ENCODE results near the gene NUDT7.

Gene NUDT7

DNA sequence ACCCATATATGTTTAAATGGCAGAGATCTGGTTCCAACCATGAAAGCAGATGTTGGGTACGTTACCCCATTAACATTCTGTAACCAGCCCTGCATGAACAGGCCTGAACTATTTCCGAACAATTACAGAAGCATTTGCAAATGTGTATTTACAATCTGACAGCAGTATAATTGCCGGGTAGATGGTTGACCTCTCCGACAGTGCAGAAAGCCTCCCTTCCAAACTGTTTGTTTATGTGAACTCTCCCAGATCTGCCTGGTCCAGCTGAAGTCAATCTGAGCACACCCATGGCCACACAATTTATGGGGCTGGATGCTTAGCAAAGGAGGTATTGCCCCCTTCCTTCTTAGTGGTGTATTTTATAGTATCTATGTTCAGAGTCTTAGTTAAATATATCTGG, 21.8 kb downstream of the NUDT7 start:
- no peak overlapping the region for H3K27ac ChIP-seq
- TF ChIP-seq, protein P1, sequence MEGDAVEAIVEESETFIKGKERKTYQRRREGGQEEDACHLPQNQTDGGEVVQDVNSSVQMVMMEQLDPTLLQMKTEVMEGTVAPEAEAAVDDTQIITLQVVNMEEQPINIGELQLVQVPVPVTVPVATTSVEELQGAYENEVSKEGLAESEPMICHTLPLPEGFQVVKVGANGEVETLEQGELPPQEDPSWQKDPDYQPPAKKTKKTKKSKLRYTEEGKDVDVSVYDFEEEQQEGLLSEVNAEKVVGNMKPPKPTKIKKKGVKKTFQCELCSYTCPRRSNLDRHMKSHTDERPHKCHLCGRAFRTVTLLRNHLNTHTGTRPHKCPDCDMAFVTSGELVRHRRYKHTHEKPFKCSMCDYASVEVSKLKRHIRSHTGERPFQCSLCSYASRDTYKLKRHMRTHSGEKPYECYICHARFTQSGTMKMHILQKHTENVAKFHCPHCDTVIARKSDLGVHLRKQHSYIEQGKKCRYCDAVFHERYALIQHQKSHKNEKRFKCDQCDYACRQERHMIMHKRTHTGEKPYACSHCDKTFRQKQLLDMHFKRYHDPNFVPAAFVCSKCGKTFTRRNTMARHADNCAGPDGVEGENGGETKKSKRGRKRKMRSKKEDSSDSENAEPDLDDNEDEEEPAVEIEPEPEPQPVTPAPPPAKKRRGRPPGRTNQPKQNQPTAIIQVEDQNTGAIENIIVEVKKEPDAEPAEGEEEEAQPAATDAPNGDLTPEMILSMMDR (IDR thresholded peaks at IDR 0.05) = no peak
- TF ChIP-seq ZFX (IDR thresholded peaks at IDR 0.05; ENCODE audit: borderline replicate concordance) = no peak

- no peak overlapping the region for H3K27ac ChIP-seq
- TF ChIP-seq, protein P1 (IDR thresholded peaks at IDR 0.05) = no peak
- no peak for TF ChIP-seq ZFX (IDR thresholded peaks at IDR 0.05; ENCODE audit: borderline replicate concordance)
Measured at GRCh38 chr16:77745972-77746371, 23.7 kb downstream of the NUDT7 start.

GRCh38 chr16:77748421-77749005, 26.2 kb downstream of the NUDT7 start:
- TF ChIP-seq ZFX (IDR thresholded peaks at IDR 0.05; ENCODE audit: borderline replicate concordance) = no peak
- TF ChIP-seq, protein P1 (IDR thresholded peaks at IDR 0.05) = no peak
- H3K27ac ChIP-seq = no peak overlapping the region

DNA sequence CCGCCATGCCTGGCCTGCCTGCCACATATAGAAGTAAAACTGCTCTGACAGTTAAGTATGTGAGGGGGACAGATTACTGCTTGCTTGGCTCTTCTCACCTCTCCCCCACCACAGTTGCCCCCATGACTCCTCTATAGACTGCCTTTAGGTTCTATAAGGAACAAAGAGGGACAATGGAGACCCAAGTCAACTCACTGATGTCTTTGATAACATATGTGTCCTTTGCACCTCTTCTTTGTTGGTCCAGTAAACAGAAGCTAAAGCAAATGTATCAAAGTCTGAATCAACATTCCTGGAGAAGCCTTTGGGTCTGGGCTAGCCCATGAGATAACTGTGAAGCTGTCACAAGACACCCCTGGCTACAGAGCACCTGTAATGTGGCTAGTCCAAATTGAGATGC, 27.1 kb downstream of the NUDT7 start:
- H3K27ac ChIP-seq = no peak overlapping the region
- no peak for TF ChIP-seq ZFX (IDR thresholded peaks at IDR 0.05; ENCODE audit: borderline replicate concordance)
- TF ChIP-seq, protein P1 (IDR thresholded peaks at IDR 0.05) = no peak

- TF ChIP-seq, protein P1 (IDR thresholded peaks at IDR 0.05) = no peak
- no peak for TF ChIP-seq ZFX (IDR thresholded peaks at IDR 0.05; ENCODE audit: borderline replicate concordance)
- H3K27ac ChIP-seq = no peak overlapping the region
Measured at GRCh38 chr16:77758046-77758445, 35.7 kb downstream of the NUDT7 start.

DNA sequence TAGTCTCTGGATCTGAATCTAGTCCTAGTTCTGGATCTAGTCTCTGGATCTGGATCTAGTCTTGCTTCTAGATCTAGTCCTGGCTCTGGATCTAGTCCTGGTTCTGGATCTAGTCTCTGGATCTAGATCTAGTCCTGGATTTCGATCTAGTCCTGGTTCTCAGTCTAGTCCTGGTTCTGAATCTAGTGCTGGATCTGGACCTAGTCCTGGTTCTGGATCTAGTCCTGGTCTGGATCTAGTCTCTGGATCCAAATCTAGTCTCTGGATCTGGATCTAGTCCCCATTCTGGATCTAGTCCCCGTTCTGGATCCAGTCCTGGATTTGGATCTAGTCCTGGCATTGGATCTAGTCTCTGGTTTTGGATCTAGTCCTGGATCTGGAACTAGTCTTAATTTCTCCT, 36.2 kb downstream of the NUDT7 start:
- no peak overlapping the region for H3K27ac ChIP-seq
- no peak for TF ChIP-seq ZFX (IDR thresholded peaks at IDR 0.05; ENCODE audit: borderline replicate concordance)
- TF ChIP-seq, protein P1 (IDR thresholded peaks at IDR 0.05) = no peak

GRCh38 chr16:77759201-77759600, 36.9 kb downstream of the NUDT7 start:
- no peak for TF ChIP-seq ZFX (IDR thresholded peaks at IDR 0.05; ENCODE audit: borderline replicate concordance)
- TF ChIP-seq, protein P1 (IDR thresholded peaks at IDR 0.05) = no peak

More at GRCh38 chr16:77759201-77759600, 36.9 kb downstream of the NUDT7 start:
- no peak overlapping the region for H3K27ac ChIP-seq

Data from 22Rv1 (cell line).